OCI-LY3 (cell line): ENCODE data around the gene MRPS35.

ENCODE experiments used
- CTCF ChIP-seq: fragments of 200-600, 300-600 bp; sonication (generic); IDR thresholded peaks from 2 replicates; pipeline ENCODE4 v1.5.1; 2014; ENCODE audit warnings: antibody characterized with exemption, low read length, low read depth
- EZH2phosphoT487 ChIP-seq: fragments of 200-600 bp; shearing (Covaris generic); IDR thresholded peaks from 2 replicates; pipeline ENCODE4 v1.6.1; 2018; ENCODE audit warnings: antibody characterized with exemption, mixed run types, low read depth

GRCh38 chr12:27672051-27672450 lies 38.6 kb upstream of the MRPS35 start:
- TF ChIP-seq CTCF (no peak), EZH2phosphoT487 (no peak)
